SK-N-SH treated with all-trans-retinoic acid at 6 μM for 48 hours (cell line): ENCODE measurements around the gene RBMS1.

Experiments
- ATAC-seq: fragments of 200-7000 bp; cut with Tn5 transposase; 3 replicates; pipeline ENCODE4 v1.9.1; 2020; ENCODE audit warnings: mild to moderate bottlenecking, moderate library complexity
- ARNTL ChIP-seq: fragments of 450-650 bp; formaldehyde crosslinking; IDR thresholded peaks from 2 replicates; pipeline ENCODE4 v1.5.0; 2020; ENCODE audit warnings: low read depth, mild to moderate bottlenecking, moderate library complexity, borderline replicate concordance
- CREB5 ChIP-seq: fragments of 250-450 bp; sonication (Bioruptor Pico); IDR thresholded peaks from 2 replicates; pipeline ENCODE4 v1.5.1; 2020; ENCODE audit warnings: low read depth, mild to moderate bottlenecking, moderate library complexity
- CSDC2 ChIP-seq: fragments of 250-450 bp; sonication (Bioruptor Pico); IDR thresholded peaks from 2 replicates; pipeline ENCODE4 v1.5.0; 2020; ENCODE audit warnings: mild to moderate bottlenecking, moderate library complexity
- CSRNP3 ChIP-seq: fragments of 250-450 bp; sonication (Bioruptor Pico); IDR thresholded peaks from 2 replicates; pipeline ENCODE4 v1.5.1; 2021; ENCODE audit warnings: mild to moderate bottlenecking, moderate library complexity
- ESRRG ChIP-seq: fragments of 250-450 bp; sonication (Bioruptor Pico); IDR thresholded peaks from 2 replicates; pipeline ENCODE4 v1.6.1; 2021; ENCODE audit warnings: mild to moderate bottlenecking
- GLIS3 ChIP-seq: fragments of 250-450 bp; sonication (Bioruptor Pico); IDR thresholded peaks from 2 replicates; pipeline ENCODE4 v1.5.0; 2020; ENCODE audit warnings: mild to moderate bottlenecking, moderate library complexity
- ISL1 ChIP-seq: fragments of 250-450 bp; sonication (Bioruptor Pico); IDR thresholded peaks from 2 replicates; pipeline ENCODE4 v2.1.2; 2022; ENCODE audit warnings: mild to moderate bottlenecking, moderate library complexity
- PATZ1 ChIP-seq: fragments of 250-450 bp; sonication (Bioruptor Pico); IDR thresholded peaks from 2 replicates; pipeline ENCODE4 v1.8.0; 2020; ENCODE audit warnings: mild to moderate bottlenecking, moderate library complexity, borderline replicate concordance
- POU6F1 ChIP-seq: fragments of 250-450 bp; sonication (Bioruptor Pico); IDR thresholded peaks from 2 replicates; pipeline ENCODE4 v1.8.0; 2021; ENCODE audit warnings: low read depth, mild to moderate bottlenecking, moderate library complexity, borderline replicate concordance
- PPARA ChIP-seq: fragments of 250-450 bp; sonication (Bioruptor Pico); IDR thresholded peaks from 2 replicates; pipeline ENCODE4 v1.5.0; 2020; ENCODE audit warnings: mild to moderate bottlenecking, borderline replicate concordance
- RARB ChIP-seq: fragments of 250-450 bp; sonication (Bioruptor Pico); IDR thresholded peaks from 2 replicates; pipeline ENCODE4 v1.8.0; 2021; ENCODE audit warnings: mild to moderate bottlenecking, moderate library complexity
- SNAI2 ChIP-seq: fragments of 250-450 bp; sonication (Bioruptor Pico); IDR thresholded peaks from 2 replicates; pipeline ENCODE4 v1.5.0; 2020; ENCODE audit warnings: mild to moderate bottlenecking, moderate library complexity
- TCF4 ChIP-seq: fragments of 250-450 bp; sonication (Bioruptor Pico); IDR thresholded peaks from 2 replicates; pipeline ENCODE4 v1.8.0; 2021; ENCODE audit warnings: mild to moderate bottlenecking, moderate library complexity, borderline replicate concordance
- TOX ChIP-seq: fragments of 250-450 bp; sonication (Bioruptor Pico); IDR thresholded peaks from 2 replicates; pipeline ENCODE4 v1.8.0; 2021; ENCODE audit warnings: mild to moderate bottlenecking, moderate library complexity, borderline replicate concordance
- TSHZ2 ChIP-seq: fragments of 250-450 bp; sonication (Bioruptor Pico); IDR thresholded peaks from 2 replicates; pipeline ENCODE4 v1.5.0; 2020; ENCODE audit warnings: mild to moderate bottlenecking, moderate library complexity
- ZC3H10 ChIP-seq: fragments of 250-450 bp; sonication (Bioruptor Pico); IDR thresholded peaks from 2 replicates; pipeline ENCODE4 v1.5.1; 2021; ENCODE audit warnings: mild to moderate bottlenecking, moderate library complexity
- ZFP3 ChIP-seq: fragments of 250-450 bp; sonication (Bioruptor Pico); IDR thresholded peaks from 2 replicates; pipeline ENCODE4 v1.5.0; 2020; ENCODE audit warnings: mild to moderate bottlenecking, moderate library complexity
- ZFP30 ChIP-seq: fragments of 450-650 bp; formaldehyde crosslinking; IDR thresholded peaks from 2 replicates; pipeline ENCODE4 v1.5.0; 2022; ENCODE audit warnings: mild to moderate bottlenecking, moderate library complexity
- ZNF565 ChIP-seq: fragments of 450-650 bp; formaldehyde crosslinking; conservative IDR thresholded peaks from 2 replicates; pipeline ENCODE4 v1.5.0; 2020; ENCODE audit warnings: low read depth, mild to moderate bottlenecking, moderate library complexity
- ZNF8 ChIP-seq: fragments of 450-650 bp; formaldehyde crosslinking; IDR thresholded peaks from 2 replicates; pipeline ENCODE4 v1.5.0; 2020; ENCODE audit warnings: mild to moderate bottlenecking, moderate library complexity

The RBMS1 gene

GRCh38 chr2:160247296-160248035 is 246.1 kb downstream of the RBMS1 start:
- TF ChIP-seq ISL1 (CRISPR knock-in tag) (peak; percentile 59), ZNF8 (no peak), TCF4 (no peak), ZFP30 (CRISPR knock-in tag) (no peak), RARB (CRISPR knock-in tag) (no peak), ZFP3 (CRISPR knock-in tag) (no peak)
- ATAC-seq = no peak

GRCh38 chr2:160246356-160246755 is 247.3 kb downstream of the RBMS1 start:
- 0 out of 3 replicates have a peak, but pooled peaks have one; percentile 12 for ATAC-seq
- TF ChIP-seq ARNTL (CRISPR knock-in tag) (no peak), RARB (CRISPR knock-in tag) (no peak), CSDC2 (CRISPR knock-in tag) (no peak), ISL1 (CRISPR knock-in tag) (no peak)

GRCh38 chr2:160245614-160246155 is 247.9 kb downstream of the RBMS1 start:
- no peak for TF ChIP-seq ARNTL (CRISPR knock-in tag)
- ATAC-seq = no peak

- peak; percentile 19; the same call in 2 of the 3 replicates for ATAC-seq
- TF ChIP-seq PPARA (CRISPR knock-in tag) = no peak
Observed at GRCh38 chr2:160242893-160243564, 250.6 kb downstream of the RBMS1 start.

GRCh38 chr2:160241251-160242137 is 252.1 kb downstream of the RBMS1 start:
- peak; percentile 91 for ATAC-seq
- TF ChIP-seq PATZ1 (CRISPR knock-in tag) (0 out of 2 replicates have a peak, but pooled peaks have one; percentile 22), ZC3H10 (CRISPR knock-in tag) (no peak), TSHZ2 (peak; percentile 24; the same call in 1 of the 2 replicates), ISL1 (CRISPR knock-in tag) (peak; percentile 59), CREB5 (CRISPR knock-in tag) (peak; percentile 63; the same call in 1 of the 2 replicates), RARB (CRISPR knock-in tag) (peak; percentile 51; the same call in 1 of the 2 replicates), SNAI2 (CRISPR knock-in tag) (no peak), GLIS3 (CRISPR knock-in tag) (no peak)

GRCh38 chr2:160239436-160239835 is 254.2 kb downstream of the RBMS1 start:
- no peak for ATAC-seq
- TF ChIP-seq POU6F1 (no peak), ZNF565 (CRISPR knock-in tag) (no peak), ZC3H10 (CRISPR knock-in tag) (no peak), TOX (CRISPR knock-in tag) (no peak), ESRRG (CRISPR knock-in tag) (no peak), ARNTL (CRISPR knock-in tag) (no peak), CSRNP3 (CRISPR knock-in tag) (no peak), CSDC2 (CRISPR knock-in tag) (no peak), SNAI2 (CRISPR knock-in tag) (no peak)
